SJSA1 (cell line): ENCODE measurements around the gene PSG6. TPM values are rescaled to one million over a fixed set of nuclear protein-coding genes. Genes with fewer than 3 reads are reported as not detected.
A peak's percentile ranks its signal among the peaks of the same experiment; 100 is the strongest.
"Not testable (repeated sequence)": the region's sequence is repeated elsewhere in the genome, so short reads cannot be mapped to it uniquely, and the experiment has no call there.

Source experiments
- DNase-seq, 2 experiments: peaks; one replicate each; pipeline ENCODE4 v3.0.0-alpha.2; 2015 to 2020; ENCODE audit warnings: low spot score in 2 of 2, low read depth in 1 of 2
- H3K27ac ChIP-seq: fragments of 250-450 bp; sonication (Bioruptor Pico); 2 replicates; pipeline ENCODE4 v1.5.1; 2020; ENCODE audit warnings: mild to moderate bottlenecking, moderate library complexity
- H3K27me3 ChIP-seq: fragments of 250-450 bp; sonication (Bioruptor Pico); replicated peaks from 2 replicates; pipeline ENCODE4 v1.5.1; 2020; ENCODE audit warnings: mild to moderate bottlenecking, moderate library complexity
- H3K36me3 ChIP-seq: fragments of 250-450 bp; sonication (Bioruptor Pico); 2 replicates; pipeline ENCODE4 v1.5.1; 2020; ENCODE audit warnings: mild to moderate bottlenecking
- H3K4me1 ChIP-seq: fragments of 250-450 bp; sonication (Bioruptor Pico); replicated peaks from 2 replicates; pipeline ENCODE4 v1.6.1; 2021; ENCODE audit warnings: mild to moderate bottlenecking
- H3K4me3 ChIP-seq: fragments of 250-450 bp; sonication (Bioruptor Pico); 2 replicates; pipeline ENCODE4 v1.5.1; 2020; ENCODE audit warnings: mild to moderate bottlenecking
- H3K9me3 ChIP-seq: fragments of 250-450 bp; sonication (Bioruptor Pico); replicated peaks from 2 replicates; pipeline ENCODE4 v1.5.1; 2020; ENCODE audit warnings: mild to moderate bottlenecking
- total RNA-seq: library from RNA; depleted of rRNA; stranded (reverse); fragments of >200 nt; shearing (Covaris generic); gene quantifications from 2 replicates; pipeline ENCODE4 v1.2.3, GENCODE V29; 2014

Gene PSG6
- total RNA-seq, 1 experiment from 2014 or later: not detected

- DNase-seq, H3K36me3 ChIP-seq, H3K27ac ChIP-seq: not testable (repeated sequence)
Measured at GRCh38 chr19:42920971-42921370, 3.3 kb upstream of the PSG6 start.

GRCh38 chr19:42919757-42920079 lies 2.0 kb upstream of the PSG6 start:
- H3K36me3 ChIP-seq: no peaks in the 10 kb centered on the region
- DNase-seq: peak in 1 of 2 experiments; percentile 51

More at GRCh38 chr19:42920971-42921370, 3.3 kb upstream of the PSG6 start:
- H3K4me1 ChIP-seq, H3K9me3 ChIP-seq, H3K4me3 ChIP-seq, H3K27me3 ChIP-seq: not testable (repeated sequence)

GRCh38 chr19:42919070-42919756 lies 1.5 kb upstream of the PSG6 start:
- not testable (repeated sequence) for H3K36me3 ChIP-seq, DNase-seq, H3K27me3 ChIP-seq, H3K27ac ChIP-seq, H3K4me1 ChIP-seq, H3K9me3 ChIP-seq, H3K4me3 ChIP-seq

More at GRCh38 chr19:42919757-42920079, 2.0 kb upstream of the PSG6 start:
- no peaks in the 10 kb centered on the region for H3K27me3 ChIP-seq
- no peak overlapping the region for H3K4me3 ChIP-seq
- no peak overlapping the region for H3K27ac ChIP-seq
- H3K4me1 ChIP-seq: no peaks in the 10 kb centered on the region
- H3K9me3 ChIP-seq: no peaks in the 10 kb centered on the region

GRCh38 chr19:42918377-42919069 lies 829 bp upstream of the PSG6 start:
- DNase-seq, H3K4me1 ChIP-seq, H3K9me3 ChIP-seq, H3K27me3 ChIP-seq, H3K36me3 ChIP-seq, H3K27ac ChIP-seq, H3K4me3 ChIP-seq: not testable (repeated sequence)

GRCh38 chr19:42916931-42917330 lies 763 bp downstream of the PSG6 start:
- not testable (repeated sequence) for DNase-seq, H3K27me3 ChIP-seq, H3K27ac ChIP-seq, H3K36me3 ChIP-seq, H3K4me1 ChIP-seq, H3K4me3 ChIP-seq, H3K9me3 ChIP-seq

- DNase-seq, H3K27ac ChIP-seq, H3K4me3 ChIP-seq, H3K27me3 ChIP-seq, H3K9me3 ChIP-seq, H3K36me3 ChIP-seq, H3K4me1 ChIP-seq: not testable (repeated sequence)
Measured at GRCh38 chr19:42913516-42913915, 4.2 kb downstream of the PSG6 start.

- not testable (repeated sequence) for H3K36me3 ChIP-seq, H3K4me1 ChIP-seq, H3K27me3 ChIP-seq, H3K9me3 ChIP-seq, H3K27ac ChIP-seq, H3K4me3 ChIP-seq, DNase-seq
Measured at GRCh38 chr19:42912941-42913340, 4.8 kb downstream of the PSG6 start.

GRCh38 chr19:42911731-42912130 lies 6.0 kb downstream of the PSG6 start:
- not testable (repeated sequence) for H3K4me3 ChIP-seq, DNase-seq, H3K27me3 ChIP-seq, H3K4me1 ChIP-seq, H3K27ac ChIP-seq, H3K36me3 ChIP-seq, H3K9me3 ChIP-seq

GRCh38 chr19:42906162-42906561 lies 11.5 kb downstream of the PSG6 start:
- H3K9me3 ChIP-seq, H3K27ac ChIP-seq, H3K4me3 ChIP-seq, DNase-seq, H3K4me1 ChIP-seq, H3K36me3 ChIP-seq, H3K27me3 ChIP-seq: not testable (repeated sequence)

- not testable (repeated sequence) for DNase-seq, H3K27ac ChIP-seq, H3K36me3 ChIP-seq, H3K27me3 ChIP-seq, H3K4me3 ChIP-seq, H3K9me3 ChIP-seq
- peaks cover 19% of the 10 kb centered on the region for H3K4me1 ChIP-seq
Measured at GRCh38 chr19:42900561-42900960, 17.1 kb downstream of the PSG6 start.

GRCh38 chr19:42899674-42900073 lies 18.0 kb downstream of the PSG6 start:
- H3K36me3 ChIP-seq, H3K27me3 ChIP-seq, H3K4me3 ChIP-seq, H3K9me3 ChIP-seq: not testable (repeated sequence)
- Histone ChIP-seq H3K4me1 (peaks cover 19% of the 10 kb centered on the region), H3K27ac (peak overlapping the region; percentile 61)
- DNase-seq: peak in 1 of 2 experiments; percentile 18

- not testable (repeated sequence) for H3K4me3 ChIP-seq, H3K36me3 ChIP-seq, H3K27me3 ChIP-seq, H3K9me3 ChIP-seq
- DNase-seq: peak in 1 of 2 experiments; percentile 59
- peak overlapping the region; percentile 91 for H3K27ac ChIP-seq
- peaks cover 19% of the 10 kb centered on the region for H3K4me1 ChIP-seq
Measured at GRCh38 chr19:42899110-42899509, 18.6 kb downstream of the PSG6 start.

GRCh38 chr19:42898656-42899055 lies 19.0 kb downstream of the PSG6 start:
- not testable (repeated sequence) for DNase-seq, H3K36me3 ChIP-seq, H3K4me3 ChIP-seq, H3K27me3 ChIP-seq, H3K9me3 ChIP-seq
- H3K27ac ChIP-seq: peak overlapping the region; percentile 91
- peaks cover 19% of the 10 kb centered on the region for H3K4me1 ChIP-seq

- H3K4me3 ChIP-seq, H3K27me3 ChIP-seq, H3K9me3 ChIP-seq, DNase-seq, H3K36me3 ChIP-seq: not testable (repeated sequence)
- Histone ChIP-seq H3K27ac (peak overlapping the region; percentile 91; the same call in 1 of the 2 replicates), H3K4me1 (peaks cover 19% of the 10 kb centered on the region)
Measured at GRCh38 chr19:42897729-42898128, 20.0 kb downstream of the PSG6 start.

- H3K36me3 ChIP-seq, H3K27me3 ChIP-seq, H3K4me3 ChIP-seq, DNase-seq, H3K9me3 ChIP-seq: not testable (repeated sequence)
- Histone ChIP-seq H3K27ac (peak overlapping the region; percentile 98), H3K4me1 (peaks cover 29% of the 10 kb centered on the region)
Measured at GRCh38 chr19:42890446-42890845, 27.2 kb downstream of the PSG6 start.
